Endothelial cell of umbilical vein (primary cell): ENCODE results near the gene GNB1. TPM values are rescaled to one million over a fixed set of nuclear protein-coding genes. Genes with fewer than 3 reads are reported as not detected.

Experiments
- BruUV-seq: library from RNA; stranded (reverse); fragments of 400-500 nt; replicated peaks from 2 replicates; lab custom pipeline; 2021; lab: Mats Ljungman, UMichigan
- CTCF ChIA-PET: fragments of 300-600, 350-600 bp; sonication (Branson Sonifier 250); formaldehyde crosslinking; loops from one replicate; lab custom pipeline; 2021; ENCODE audit warnings: antibody characterized with exemption, inconsistent platforms; lab: Charles Lee
- POLR2A ChIA-PET: fragments of 300-600, 350-600 bp; sonication (Branson Sonifier 250); formaldehyde crosslinking; loops from one replicate; lab custom pipeline; 2021; ENCODE audit warnings: antibody characterized with exemption, inconsistent platforms; lab: Charles Lee
- DNase-seq: peaks from one replicate; pipeline ENCODE4 v3.0.0-alpha.2; 2011; ENCODE audit warnings: low read depth, low spot score
- FAIRE-seq: peaks from 2 replicates; lab custom pipeline; 2011; peaks lifted over from hg19 to GRCh38; lab: Jason Lieb, UNC
- H2AFZ ChIP-seq: 2 replicates; pipeline ENCODE4 v1.6.0; 2012; ENCODE audit warnings: low read depth, low read length, control low read depth, inconsistent platforms
- H3K27ac ChIP-seq: 2 replicates; pipeline ENCODE4 v1.5.1; 2011; ENCODE audit warnings: low read depth, mild to moderate bottlenecking, control low read depth, low read length, moderate library complexity; ENCODE audit not compliant: insufficient read depth
- H3K27me3 ChIP-seq, 2 experiments: 2 replicates each; pipeline versions ENCODE4 v1.6.0 to v1.6.1; 2011; ENCODE audit warnings: low read length in 2 of 2, mixed read lengths in 1 of 2; ENCODE audit not compliant: control insufficient read depth in 2 of 2, insufficient read depth in 2 of 2
- H3K36me3 ChIP-seq, 2 experiments: 2 replicates in 1 of 2; 3 replicates in 1 of 2; pipeline ENCODE4 v1.5.1; 2011; ENCODE audit warnings: low read length in 2 of 2, mild to moderate bottlenecking in 1 of 2, moderate library complexity in 1 of 2; ENCODE audit not compliant: control insufficient read depth in 2 of 2, insufficient read depth in 2 of 2; ENCODE audit errors: extremely low read depth in 1 of 2
- H3K4me1 ChIP-seq: 3 replicates; pipeline ENCODE4 v1.5.1; 2011; ENCODE audit warnings: mild to moderate bottlenecking, low read length; ENCODE audit not compliant: control insufficient read depth, insufficient read depth; ENCODE audit errors: extremely low read depth
- H3K4me2 ChIP-seq: 2 replicates; pipeline ENCODE4 v1.6.1; 2011; ENCODE audit warnings: low read length, control low read depth, mixed read lengths; ENCODE audit not compliant: insufficient read depth
- H3K4me3 ChIP-seq, 3 experiments: fragments of 200-600 bp in 1 of 3; sonication (generic), shearing (Covaris generic) in 1 of 3; replicated peaks in 1 of 3; 2 replicates each; pipeline ENCODE4 v1.5.1; 2011 to 2016; ENCODE audit warnings: control low read depth in 3 of 3, low read length in 3 of 3, mild to moderate bottlenecking in 2 of 3, inconsistent platforms in 1 of 3, low read depth in 1 of 3, moderate library complexity in 1 of 3; ENCODE audit not compliant: insufficient read depth in 1 of 3
- H3K79me2 ChIP-seq: 2 replicates; pipeline ENCODE4 v1.6.0; 2012; ENCODE audit warnings: low read length, inconsistent platforms; ENCODE audit not compliant: control insufficient read depth, insufficient read depth
- H3K9ac ChIP-seq: replicated peaks from 2 replicates; pipeline ENCODE3; 2011; ENCODE audit warnings: low read length, control low read depth; ENCODE audit not compliant: insufficient read depth; ENCODE audit errors: extremely low read depth
- H3K9me1 ChIP-seq: replicated peaks from 3 replicates; pipeline ENCODE4 v1.6.0; 2011; ENCODE audit warnings: mild to moderate bottlenecking, low read length; ENCODE audit not compliant: control insufficient read depth, insufficient read depth; ENCODE audit errors: extremely low read depth
- H3K9me3 ChIP-seq: replicated peaks from 2 replicates; pipeline ENCODE4 v1.5.1; 2012; ENCODE audit warnings: low read length, inconsistent platforms; ENCODE audit not compliant: control insufficient read depth, insufficient read depth
- H4K20me1 ChIP-seq: replicated peaks from 2 replicates; pipeline ENCODE3; 2011; ENCODE audit warnings: mild to moderate bottlenecking, low read length; ENCODE audit not compliant: control insufficient read depth, insufficient read depth; ENCODE audit errors: extremely low read depth
- CTCF ChIP-seq, 2 donors: IDR thresholded peaks; 1 replicate in 1 of 2; 2 replicates in 1 of 2; pipeline ENCODE4 v1.5.1; 2011; ENCODE audit warnings: low read length in 2 of 2, mild to moderate bottlenecking in 2 of 2, moderate library complexity in 2 of 2, control low read depth in 1 of 2, inconsistent platforms in 1 of 2, low read depth in 1 of 2; ENCODE audit not compliant: insufficient read depth in 1 of 2; ENCODE audit errors: extremely low read depth in 1 of 2
- EZH2 ChIP-seq: IDR thresholded peaks from 2 replicates; pipeline ENCODE4 v1.6.1; 2012; ENCODE audit warnings: borderline replicate concordance, low read depth, mild to moderate bottlenecking, moderate library complexity, low read length, inconsistent platforms; ENCODE audit not compliant: severe bottlenecking
- FOS ChIP-seq: IDR thresholded peaks from 2 replicates; pipeline ENCODE4 v1.6.1; 2011; ENCODE audit warnings: mild to moderate bottlenecking, low read length, moderate library complexity, borderline replicate concordance; ENCODE audit not compliant: insufficient read depth
- GATA2 ChIP-seq: IDR thresholded peaks from 2 replicates; pipeline ENCODE4 v1.7.0; 2011; ENCODE audit warnings: low read depth, mild to moderate bottlenecking, moderate library complexity, mixed read lengths, low read length; ENCODE audit not compliant: insufficient read length, insufficient read depth
- JUN ChIP-seq: IDR thresholded peaks from 2 replicates; pipeline ENCODE4 v1.6.1; 2011; ENCODE audit warnings: borderline replicate concordance, low read depth; ENCODE audit not compliant: insufficient read length, insufficient read depth
- MAX ChIP-seq: IDR thresholded peaks from 2 replicates; pipeline ENCODE4 v1.6.1; 2011; ENCODE audit not compliant: insufficient read depth, insufficient read length
- MYC ChIP-seq: IDR thresholded peaks from one replicate; pipeline ENCODE4 v1.6.1; 2011; ENCODE audit warnings: mild to moderate bottlenecking, low read depth, low read length
- POLR2A ChIP-seq: IDR thresholded peaks from 2 replicates; pipeline ENCODE4 v1.6.1; 2012; ENCODE audit warnings: low read depth, mild to moderate bottlenecking, control low read depth, low read length
- POLR2AphosphoS5 ChIP-seq: IDR thresholded peaks from 2 replicates; pipeline ENCODE4 v1.6.1; 2012; ENCODE audit warnings: low read depth, mild to moderate bottlenecking, control low read depth, low read length, moderate library complexity; ENCODE audit not compliant: insufficient read depth
- dilution Hi-C: fragments of 300-500 bp; cut with MboI; formaldehyde crosslinking; loops from one replicate; pipeline ENCODE4 v1.15.0; 2019; ENCODE audit warnings: low sequenced_read_pairs; ENCODE audit not compliant: extremely low pct_ligation_motif_present
- intact Hi-C: fragments of 100-400 bp; cut with micrococcal nuclease; formaldehyde crosslinking; loops from one replicate; pipeline ENCODE4 v1.10.0; 2022
- polyA plus RNA-seq, 4 experiments: library from polyadenylated mRNA; depleted of rRNA in 3 of 4; stranded (reverse) in 3 of 4; unstranded in 1 of 4; fragments of >200 nt; gene quantifications; 2 replicates each; pipeline versions ENCODE4 v1.2.1 to v1.2.3, GENCODE V29; 2011 to 2012; ENCODE audit warnings: missing spikeins in 1 of 4
- total RNA-seq: library from RNA; stranded (reverse); gene quantifications from 2 replicates; pipeline ENCODE4 v1.2.3, GENCODE V29; 2021

GNB1 gene
- total and polyA plus RNA-seq, 2 donors (not counting 3 experiments of a cell fraction or from before 2014, with no cell fraction given): 501 to 529 TPM

- Histone ChIP-seq H3K9ac (no peak overlapping the region), H3K27ac (no peak overlapping the region), H3K9me3 (no peaks in the 10 kb centered on the region), H2AFZ (no peak overlapping the region), H3K4me2 (no peak overlapping the region), H3K79me2 (peaks cover 94% of the 10 kb centered on the region), H3K9me1 (no peaks in the 10 kb centered on the region), H3K27me3 (no peaks in the 10 kb centered on the region), H3K4me1 (no peaks in the 10 kb centered on the region), H3K36me3 (peaks cover 14 to 15% of the 10 kb centered on the region in 2 experiments), H3K4me3 (no peak overlapping the region), H4K20me1 (peaks cover 12% of the 10 kb centered on the region)
- POLR2A ChIA-PET: no interaction called here
- no peak for FAIRE-seq
- dilution Hi-C loops (no loop called here), intact Hi-C loops (no loop called here)
- DNase-seq: no peak
- no TSS peak for BruUV-seq
- no peak for TF ChIP-seq EZH2
- TF ChIP-seq MAX: no peak
- TF ChIP-seq GATA2: no peak
- TF ChIP-seq MYC: no peak
- TF ChIP-seq POLR2AphosphoS5: no peak
- no peak for TF ChIP-seq POLR2A
- TF ChIP-seq JUN: no peak
- TF ChIP-seq CTCF (IDR thresholded peaks at IDR 0.05; ENCODE audit: extremely low read depth in 1 of 2, insufficient read depth in 1 of 2, low read depth in 1 of 2, low read length in 2 of 2): no peak
- TF ChIP-seq FOS: no peak
- CTCF ChIA-PET: no interaction called here
These were observed 54.8 kb downstream of the GNB1 start for GRCh38 chr1:1836119-1836518.
